Measurements from ENCODE around the gene STH.

DNA sequence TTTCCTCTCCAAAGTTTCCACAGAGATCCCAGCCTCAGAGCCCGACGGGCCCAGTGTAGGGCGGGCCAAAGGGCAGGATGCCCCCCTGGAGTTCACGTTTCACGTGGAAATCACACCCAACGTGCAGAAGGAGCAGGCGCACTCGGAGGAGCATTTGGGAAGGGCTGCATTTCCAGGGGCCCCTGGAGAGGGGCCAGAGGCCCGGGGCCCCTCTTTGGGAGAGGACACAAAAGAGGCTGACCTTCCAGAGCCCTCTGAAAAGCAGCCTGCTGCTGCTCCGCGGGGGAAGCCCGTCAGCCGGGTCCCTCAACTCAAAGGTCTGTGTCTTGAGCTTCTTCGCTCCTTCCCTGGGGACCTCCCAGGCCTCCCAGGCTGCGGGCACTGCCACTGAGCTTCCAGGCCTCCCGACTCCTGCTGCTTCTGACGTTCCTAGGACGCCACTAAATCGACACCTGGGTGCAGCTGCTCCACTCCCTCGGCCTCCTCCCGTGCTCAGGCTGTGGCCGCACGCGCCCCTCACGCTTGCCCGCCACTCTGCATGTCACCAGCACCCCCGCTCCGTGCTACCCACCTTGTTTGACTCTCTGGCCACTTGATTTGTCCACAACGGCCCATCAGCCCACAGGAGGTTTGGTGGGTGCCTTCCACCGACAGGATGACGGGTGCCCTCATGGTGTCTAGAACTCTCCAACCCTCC, 15.3 kb upstream of the STH start:
- TF ChIP-seq, protein P1, sequence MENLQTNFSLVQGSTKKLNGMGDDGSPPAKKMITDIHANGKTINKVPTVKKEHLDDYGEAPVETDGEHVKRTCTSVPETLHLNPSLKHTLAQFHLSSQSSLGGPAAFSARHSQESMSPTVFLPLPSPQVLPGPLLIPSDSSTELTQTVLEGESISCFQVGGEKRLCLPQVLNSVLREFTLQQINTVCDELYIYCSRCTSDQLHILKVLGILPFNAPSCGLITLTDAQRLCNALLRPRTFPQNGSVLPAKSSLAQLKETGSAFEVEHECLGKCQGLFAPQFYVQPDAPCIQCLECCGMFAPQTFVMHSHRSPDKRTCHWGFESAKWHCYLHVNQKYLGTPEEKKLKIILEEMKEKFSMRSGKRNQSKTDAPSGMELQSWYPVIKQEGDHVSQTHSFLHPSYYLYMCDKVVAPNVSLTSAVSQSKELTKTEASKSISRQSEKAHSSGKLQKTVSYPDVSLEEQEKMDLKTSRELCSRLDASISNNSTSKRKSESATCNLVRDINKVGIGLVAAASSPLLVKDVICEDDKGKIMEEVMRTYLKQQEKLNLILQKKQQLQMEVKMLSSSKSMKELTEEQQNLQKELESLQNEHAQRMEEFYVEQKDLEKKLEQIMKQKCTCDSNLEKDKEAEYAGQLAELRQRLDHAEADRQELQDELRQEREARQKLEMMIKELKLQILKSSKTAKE (IDR thresholded peaks at IDR 0.05; ENCODE audit: low read depth, poor library complexity, severe bottlenecking): no peak
- TF ChIP-seq POLR2AphosphoS5 (IDR thresholded peaks at IDR 0.05; ENCODE audit: low read length): no peak
- TF ChIP-seq ZNF24 (IDR thresholded peaks at IDR 0.05): no peak
- no peak for TF ChIP-seq CEBPZ (IDR thresholded peaks at IDR 0.05; ENCODE audit: low read depth, low read length)
- TF ChIP-seq CTCF (IDR thresholded peaks at IDR 0.05 in 2 of 3, conservative IDR thresholded peaks at IDR 0.05 in 1 of 3; ENCODE audit: control insufficient read depth in 2 of 3, extremely low read depth in 1 of 3, insufficient read depth in 1 of 3, low read depth in 3 of 3, low read length in 3 of 3): no peak
- TF ChIP-seq ZZZ3 (IDR thresholded peaks at IDR 0.05; ENCODE audit: control insufficient read depth, insufficient read length, low read depth): no peak
- no peak for TF ChIP-seq EZH2 (IDR thresholded peaks at IDR 0.05; ENCODE audit: borderline replicate concordance, control insufficient read depth, low read depth, low read length)
- TF ChIP-seq MYC (IDR thresholded peaks at IDR 0.05; ENCODE audit: insufficient read depth, insufficient read length, insufficient replicate concordance, low read length, severe bottlenecking): no peak
- no peak for TF ChIP-seq EP300 (IDR thresholded peaks at IDR 0.05; ENCODE audit: borderline replicate concordance in 1 of 2, control insufficient read depth in 1 of 2, low read depth in 2 of 2, low read length in 2 of 2)
- no peak for TF ChIP-seq TAF1 (IDR thresholded peaks at IDR 0.05; ENCODE audit: borderline replicate concordance, low read depth, low read length)
- no peak for TF ChIP-seq NFYB (IDR thresholded peaks at IDR 0.05; ENCODE audit: insufficient read depth, low read depth, low read length)
- TF ChIP-seq ZNF274 (IDR thresholded peaks at IDR 0.05; ENCODE audit: insufficient read depth, insufficient read length): no peak

All from GM12878 (cell line).